GM12801 (cell line): Measurements from ENCODE around the gene PAN3.

Experiments
- TF ChIP-seq, protein P1 (sequence below): IDR thresholded peaks from one replicate; pipeline ENCODE4 v1.5.1; 2011; ENCODE audit warnings: control low read depth; ENCODE audit not compliant: insufficient read length; ENCODE audit errors: extremely low read depth

PAN3 gene

DNA sequence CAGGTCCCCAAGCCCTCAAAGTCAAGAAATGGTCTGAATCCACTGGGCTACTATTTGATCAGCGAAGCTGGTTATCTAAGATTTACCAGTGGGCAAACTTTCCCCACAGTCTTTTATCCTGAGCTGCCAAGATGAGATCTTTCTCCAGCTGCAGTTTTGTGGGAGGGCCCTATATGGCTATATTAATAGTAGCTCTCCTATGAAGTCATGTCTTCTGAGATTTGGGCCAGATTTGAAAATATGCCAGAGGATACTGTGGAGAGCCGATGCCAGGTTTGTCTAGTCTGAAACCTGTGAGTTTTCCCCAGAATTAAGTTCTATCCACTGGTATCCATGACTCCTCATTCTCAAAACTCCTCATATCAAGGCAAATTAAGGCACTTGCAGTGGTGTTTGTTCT, 183.4 kb downstream of the PAN3 start:
- TF ChIP-seq, protein P1, sequence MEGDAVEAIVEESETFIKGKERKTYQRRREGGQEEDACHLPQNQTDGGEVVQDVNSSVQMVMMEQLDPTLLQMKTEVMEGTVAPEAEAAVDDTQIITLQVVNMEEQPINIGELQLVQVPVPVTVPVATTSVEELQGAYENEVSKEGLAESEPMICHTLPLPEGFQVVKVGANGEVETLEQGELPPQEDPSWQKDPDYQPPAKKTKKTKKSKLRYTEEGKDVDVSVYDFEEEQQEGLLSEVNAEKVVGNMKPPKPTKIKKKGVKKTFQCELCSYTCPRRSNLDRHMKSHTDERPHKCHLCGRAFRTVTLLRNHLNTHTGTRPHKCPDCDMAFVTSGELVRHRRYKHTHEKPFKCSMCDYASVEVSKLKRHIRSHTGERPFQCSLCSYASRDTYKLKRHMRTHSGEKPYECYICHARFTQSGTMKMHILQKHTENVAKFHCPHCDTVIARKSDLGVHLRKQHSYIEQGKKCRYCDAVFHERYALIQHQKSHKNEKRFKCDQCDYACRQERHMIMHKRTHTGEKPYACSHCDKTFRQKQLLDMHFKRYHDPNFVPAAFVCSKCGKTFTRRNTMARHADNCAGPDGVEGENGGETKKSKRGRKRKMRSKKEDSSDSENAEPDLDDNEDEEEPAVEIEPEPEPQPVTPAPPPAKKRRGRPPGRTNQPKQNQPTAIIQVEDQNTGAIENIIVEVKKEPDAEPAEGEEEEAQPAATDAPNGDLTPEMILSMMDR = no peak

DNA sequence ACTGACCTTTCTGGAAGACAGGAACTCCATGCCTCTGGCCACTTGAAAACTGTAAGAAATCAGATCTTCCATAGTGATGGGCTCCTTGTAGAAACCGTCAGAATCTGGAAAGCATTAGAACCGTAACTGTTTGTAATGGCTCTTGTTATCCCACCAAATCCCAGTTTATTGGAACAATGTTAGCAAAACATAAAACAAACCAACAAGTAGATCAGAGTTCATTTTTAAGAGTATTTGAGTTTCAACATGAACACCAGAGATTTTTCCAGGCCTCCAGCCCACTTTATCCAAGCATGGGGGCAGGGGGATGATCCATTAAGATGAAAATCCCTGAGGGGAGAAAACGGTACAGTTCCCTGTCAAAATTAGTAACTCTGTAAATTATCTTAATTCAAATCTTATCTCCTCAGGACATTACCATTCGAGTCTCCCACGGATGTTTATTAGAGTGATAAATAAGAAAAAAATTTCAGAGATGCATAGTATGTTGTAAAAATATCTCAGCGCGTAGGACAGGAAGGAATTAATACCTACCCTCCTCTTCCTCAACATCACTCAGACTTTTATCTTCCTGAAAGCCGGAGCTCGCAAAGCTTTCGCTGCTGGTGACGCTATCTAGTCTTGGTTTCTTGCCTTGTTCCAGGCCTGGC, 184.0 kb downstream of the PAN3 start:
- TF ChIP-seq, protein P1 = no peak

DNA sequence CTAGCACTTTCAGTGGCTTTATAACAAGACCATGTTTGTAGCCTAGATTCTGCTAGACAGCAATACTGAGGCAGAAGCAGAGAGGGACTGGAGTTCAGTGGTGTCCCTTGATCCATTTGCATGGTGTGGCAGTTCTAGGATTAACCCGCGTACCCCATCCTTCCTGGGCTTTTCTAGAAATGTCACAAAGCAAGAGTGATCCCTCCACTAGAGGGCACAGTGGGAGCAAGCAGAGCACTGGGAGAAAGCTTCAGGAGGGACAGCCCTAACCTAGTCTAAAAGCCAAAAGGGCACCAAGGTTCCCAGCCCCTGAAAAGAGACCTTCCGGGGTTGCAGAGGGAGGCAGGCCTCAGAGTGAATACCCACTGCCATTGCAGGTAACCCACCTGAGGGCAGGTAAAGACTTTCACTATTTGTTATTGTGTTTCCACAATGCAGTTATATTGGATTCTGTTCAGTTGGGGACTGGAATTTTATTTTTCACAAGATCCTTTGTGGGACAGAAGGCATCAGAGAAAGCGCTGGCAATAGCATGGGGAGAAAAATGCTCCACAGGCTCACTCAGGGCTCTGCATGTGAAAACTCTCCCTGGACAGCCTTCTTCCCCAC, 185.9 kb downstream of the PAN3 start:
- TF ChIP-seq, protein P1 = peak; percentile 35

DNA sequence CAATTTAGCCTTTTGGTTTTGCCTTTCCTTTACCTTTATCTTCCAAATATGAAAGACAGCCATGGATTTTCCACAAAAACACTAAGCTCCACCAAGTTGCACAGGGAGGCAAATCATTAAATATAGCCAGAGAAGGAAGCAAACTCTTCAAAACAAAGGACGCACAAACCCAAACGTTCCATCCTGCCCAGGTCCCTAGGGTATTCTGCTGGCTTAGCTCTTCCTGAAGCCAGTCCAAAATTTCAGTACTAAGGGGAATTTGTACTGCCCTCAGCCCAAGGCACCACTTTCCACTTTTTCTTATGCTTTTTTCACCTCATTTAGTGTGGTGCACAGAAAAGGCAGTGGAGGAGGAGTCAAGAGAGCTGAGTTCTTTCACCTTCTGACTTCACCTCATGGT, 186.7 kb downstream of the PAN3 start:
- TF ChIP-seq, protein P1 = no peak

DNA sequence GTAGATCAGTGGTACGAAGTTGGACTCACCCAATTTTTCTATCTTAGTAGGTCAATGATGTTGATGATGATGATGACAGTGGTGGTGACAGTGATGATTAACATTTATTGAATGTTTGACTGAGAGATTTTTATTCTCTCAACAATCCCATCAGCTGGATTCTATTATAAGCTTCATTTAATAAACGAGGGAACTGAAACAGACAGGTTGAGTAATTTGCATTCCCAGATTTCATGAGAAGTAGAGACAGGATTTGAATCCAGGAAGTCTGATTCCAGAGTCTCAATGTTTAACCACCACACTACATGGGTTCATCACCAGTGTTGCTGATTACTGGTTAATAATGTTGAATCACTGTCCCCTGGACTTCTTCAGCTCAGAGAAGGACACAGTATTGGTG, 187.7 kb downstream of the PAN3 start:
- TF ChIP-seq, protein P1 = no peak

DNA sequence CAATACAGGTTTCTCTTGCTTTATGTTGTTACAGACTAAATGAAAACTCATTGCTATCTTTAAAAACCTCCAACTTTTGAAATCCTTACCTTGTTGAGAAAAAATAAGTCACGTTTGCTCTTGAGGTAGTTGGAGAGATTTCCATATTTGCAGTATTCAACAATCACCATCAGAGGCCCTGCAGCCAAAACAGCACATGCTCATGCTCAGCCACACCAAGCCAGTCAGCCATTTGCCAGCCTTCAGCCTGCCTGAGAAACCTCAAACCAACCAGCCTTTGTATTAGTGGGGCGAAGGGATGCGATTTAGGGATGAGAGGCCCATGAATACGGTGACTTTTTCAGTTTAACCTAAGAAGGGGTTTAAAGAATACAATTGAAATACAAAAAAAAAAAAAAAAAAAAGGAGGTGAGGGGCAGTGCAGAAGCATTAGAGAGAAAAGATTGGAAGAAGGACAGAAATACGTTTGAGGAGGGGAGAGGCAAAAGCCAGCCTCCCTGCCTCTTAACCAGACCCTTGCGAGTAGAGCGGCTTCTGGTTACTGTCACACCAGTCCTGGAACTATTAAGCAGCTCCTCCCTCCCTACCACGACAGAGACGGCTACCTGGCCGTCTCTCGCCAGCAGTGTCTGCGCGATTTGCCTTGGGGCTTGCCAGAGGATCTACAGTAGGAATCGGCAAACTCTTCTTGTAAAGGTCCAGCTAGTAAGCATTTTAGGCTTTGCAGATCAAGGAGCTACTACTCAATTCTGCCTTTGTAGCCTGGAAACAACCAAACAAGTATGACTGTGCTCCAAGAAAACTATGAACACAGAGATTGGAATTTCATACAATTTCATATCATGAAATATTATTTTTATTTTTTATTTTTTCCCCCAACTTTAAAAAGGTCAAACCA, 189.3 kb downstream of the PAN3 start:
- TF ChIP-seq, protein P1 = no peak

DNA sequence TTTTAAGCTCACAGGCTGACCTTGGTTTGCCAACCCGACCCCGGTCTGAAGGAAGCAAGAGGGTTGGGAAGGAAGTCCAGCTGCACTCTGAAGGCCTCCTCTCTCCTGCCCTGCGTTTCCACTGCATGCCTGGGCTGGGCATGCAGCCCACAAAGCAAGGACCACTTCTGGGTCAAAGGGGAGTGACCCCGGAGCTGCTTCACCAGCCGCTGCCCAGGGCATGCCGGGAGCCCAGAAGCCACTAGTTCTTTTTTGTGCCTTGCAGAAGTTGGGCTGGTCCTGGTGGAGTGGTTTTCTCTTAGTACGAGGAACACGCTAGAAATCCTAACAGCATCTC, 189.9 kb downstream of the PAN3 start:
- TF ChIP-seq, protein P1 = no peak
